ENCODE data around the gene HELZ2.

The HELZ2 gene

GRCh38 chr20:63595416-63596127 lies 21.5 kb upstream of the HELZ2 start:
- H3K27ac ChIP-seq, result no peak overlapping the region
- TF ChIP-seq CTCF (IDR thresholded peaks at IDR 0.05), result no peak
- no peak for TF ChIP-seq ZFX (IDR thresholded peaks at IDR 0.05; ENCODE audit: borderline replicate concordance)

GRCh38 chr20:63594043-63594561 lies 20.1 kb upstream of the HELZ2 start:
- no peak for TF ChIP-seq CTCF (IDR thresholded peaks at IDR 0.05)
- no peak for TF ChIP-seq ZFX (IDR thresholded peaks at IDR 0.05; ENCODE audit: borderline replicate concordance)
- H3K27ac ChIP-seq, result no peak overlapping the region

GRCh38 chr20:63592661-63593060 lies 18.6 kb upstream of the HELZ2 start:
- TF ChIP-seq CTCF (IDR thresholded peaks at IDR 0.05) (no peak), ZFX (IDR thresholded peaks at IDR 0.05; ENCODE audit: borderline replicate concordance) (no peak)
- no peak overlapping the region for H3K27ac ChIP-seq

- no peak overlapping the region for H3K27ac ChIP-seq
- TF ChIP-seq ZFX (IDR thresholded peaks at IDR 0.05; ENCODE audit: borderline replicate concordance), result no peak
- TF ChIP-seq CTCF (IDR thresholded peaks at IDR 0.05), result no peak
These were observed 17.8 kb upstream of the HELZ2 start for GRCh38 chr20:63591786-63592355.

- no peak for TF ChIP-seq CTCF (IDR thresholded peaks at IDR 0.05)
- TF ChIP-seq ZFX (IDR thresholded peaks at IDR 0.05; ENCODE audit: borderline replicate concordance), result no peak
- H3K27ac ChIP-seq, result no peak overlapping the region
These were observed 17.1 kb upstream of the HELZ2 start for GRCh38 chr20:63591147-63591533.

- no peak overlapping the region for H3K27ac ChIP-seq
- no peak for TF ChIP-seq CTCF (IDR thresholded peaks at IDR 0.05)
- TF ChIP-seq ZFX (IDR thresholded peaks at IDR 0.05; ENCODE audit: borderline replicate concordance), result no peak
These were observed 16.4 kb upstream of the HELZ2 start for GRCh38 chr20:63590218-63591146.
